Activated CD4-positive, alpha-beta T cell treated with anti-CD3 and anti-CD28 coated beads, Interleukin-2, amount 50 U/mL, for 24 hours (primary cell): ENCODE data around the gene CD14.
"Not testable (repeated sequence)": the region's sequence is repeated elsewhere in the genome, so short reads cannot be mapped to it uniquely, and the experiment has no call there.

Experiments used
- DNase-seq, 2 donors: peaks; one replicate each; pipeline ENCODE4 v3.0.0-alpha.2; 2020; ENCODE audit warnings: low read depth in 1 of 2, low spot score in 1 of 2

The CD14 gene

DNA sequence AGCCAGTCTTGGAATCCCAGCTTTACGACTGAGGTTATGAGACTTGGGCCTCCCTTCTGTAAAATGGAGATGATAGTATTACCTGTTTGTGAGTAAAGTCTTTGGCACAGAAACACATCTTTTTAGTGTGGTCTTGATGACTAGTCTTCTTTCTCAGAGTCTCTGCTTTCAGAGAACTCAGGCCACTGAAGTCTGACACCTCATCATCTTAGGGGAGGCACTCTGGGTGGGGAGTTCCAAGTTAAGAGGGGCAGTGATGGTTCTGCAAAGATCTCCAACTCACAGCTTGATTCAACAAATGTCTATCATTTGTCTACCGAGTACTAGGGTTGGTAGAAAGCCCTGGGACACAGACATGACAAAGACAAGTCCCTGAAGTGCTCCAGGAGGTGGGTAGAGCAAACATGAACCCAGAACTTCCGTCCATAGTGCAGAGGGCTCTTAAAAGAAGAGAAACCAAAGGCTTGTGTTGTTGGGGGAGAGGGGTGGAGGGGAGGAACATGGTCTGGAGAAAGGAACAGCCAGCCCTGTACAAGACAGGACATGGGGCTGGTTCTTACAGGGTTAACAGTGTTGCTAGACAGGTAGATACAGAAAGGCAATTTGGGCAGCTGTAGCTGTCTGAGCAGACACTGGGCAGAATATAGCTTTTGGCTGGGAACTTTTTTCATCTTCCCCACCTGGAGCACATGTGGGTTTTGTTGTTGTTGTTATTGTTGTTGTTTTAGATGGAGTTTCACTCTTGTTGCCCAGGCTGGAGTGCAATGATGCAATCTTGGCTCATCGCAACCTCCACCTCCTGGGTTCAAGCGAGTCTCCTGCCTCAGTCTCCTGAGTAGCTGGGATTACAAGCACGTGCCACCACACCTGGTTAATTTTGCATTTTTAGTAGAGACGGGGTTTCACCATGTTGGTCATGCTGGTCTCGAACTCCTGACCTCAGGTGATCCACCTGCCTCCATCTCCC is 2.6 kb upstream of the CD14 start:
- DNase-seq = no peak

GRCh38 chr5:140634103-140634502 is 1.1 kb upstream of the CD14 start:
- no peak for DNase-seq

- DNase-seq = no peak
Observed at GRCh38 chr5:140633501-140633900, 526 bp upstream of the CD14 start.

DNA sequence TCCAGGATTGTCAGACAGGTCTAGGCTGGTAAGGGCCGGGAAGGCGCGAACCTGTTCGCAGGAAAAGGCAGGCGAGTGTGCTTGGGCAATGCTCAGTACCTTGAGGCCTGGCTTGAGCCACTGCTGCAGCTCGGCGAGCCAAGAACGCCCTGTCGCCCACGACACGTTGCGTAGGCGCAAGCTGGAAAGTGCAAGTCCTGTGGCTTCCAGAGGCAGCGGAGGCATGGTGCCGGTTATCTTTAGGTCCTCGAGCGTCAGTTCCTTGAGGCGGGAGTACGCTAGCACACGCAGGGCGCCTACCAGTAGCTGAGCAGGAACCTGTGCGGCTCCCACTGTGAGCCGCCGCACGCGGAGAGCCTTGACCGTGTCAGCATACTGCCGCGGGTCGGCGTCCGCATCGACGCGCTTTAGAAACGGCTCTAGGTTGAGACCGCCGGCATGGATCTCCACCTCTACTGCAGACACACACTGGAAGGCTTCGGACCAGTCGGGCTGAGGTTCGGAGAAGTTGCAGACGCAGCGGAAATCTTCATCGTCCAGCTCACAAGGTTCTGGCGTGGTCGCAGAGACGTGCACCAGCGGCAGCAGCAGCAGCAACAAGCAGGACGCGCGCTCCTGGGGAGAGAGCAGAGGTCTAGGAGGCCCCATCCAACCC is 482 bp downstream of the CD14 start:
- peak; percentile 20 to 36 for DNase-seq

GRCh38 chr5:140631831-140632365 is 1.1 kb downstream of the CD14 start:
- no peak for DNase-seq

DNA sequence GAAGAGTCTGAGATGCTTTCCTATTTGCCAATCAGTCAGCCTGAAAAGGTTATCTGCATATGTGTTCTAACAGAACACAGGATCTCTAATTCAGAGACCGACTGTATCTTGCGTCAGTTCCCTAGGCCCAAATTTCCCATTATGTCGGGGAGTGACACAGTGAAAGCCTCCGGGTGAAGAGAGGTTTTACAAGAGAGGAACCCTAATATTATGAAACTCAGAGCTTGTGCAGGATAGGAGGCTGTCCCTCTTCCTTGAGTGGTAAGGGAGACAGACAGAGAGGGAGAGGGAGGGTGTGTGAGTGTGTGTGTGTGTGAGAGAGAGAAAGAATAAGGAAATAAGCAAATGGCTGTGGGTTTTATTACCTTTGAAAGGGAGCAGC is 1.9 kb downstream of the CD14 start:
- no peak for DNase-seq

DNA sequence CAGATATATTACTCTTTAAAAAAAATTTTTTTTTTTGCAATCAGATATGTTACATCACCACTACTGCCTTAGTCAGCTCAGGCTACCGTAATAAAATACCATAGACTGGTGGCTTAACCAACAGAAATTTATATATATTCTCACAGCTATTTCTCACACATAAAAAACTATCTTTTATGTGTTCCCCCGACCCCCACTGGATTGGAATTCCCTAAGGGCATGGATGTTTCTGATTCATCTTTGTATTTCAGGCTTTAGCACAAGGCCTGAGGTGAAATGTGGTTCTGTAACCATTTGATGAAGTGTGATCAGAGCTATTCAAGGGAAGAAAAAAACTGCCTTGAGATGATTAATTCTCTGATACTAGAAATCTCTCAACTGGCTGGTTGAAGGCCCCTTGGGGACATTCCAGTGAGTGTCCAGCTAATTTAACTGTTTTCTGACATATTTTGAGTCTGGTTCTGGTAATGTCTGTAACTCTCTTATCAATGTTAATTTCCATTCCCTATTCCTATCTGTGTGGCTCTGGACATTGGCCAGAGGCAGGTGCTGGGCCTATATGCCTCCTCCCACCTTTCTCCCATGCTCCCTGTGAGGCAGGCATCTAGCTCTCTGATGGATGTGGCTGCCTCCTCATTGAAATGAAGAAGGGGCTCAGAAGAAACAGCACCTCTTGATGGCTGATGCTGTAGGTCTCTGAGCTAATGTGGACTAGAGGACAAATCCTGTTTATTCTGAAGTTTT is 2.5 kb downstream of the CD14 start:
- DNase-seq = no peak

GRCh38 chr5:140628711-140629110 is 4.3 kb downstream of the CD14 start:
- no peak for DNase-seq

- DNase-seq = no peak
Observed at GRCh38 chr5:140627972-140628371, 5.0 kb downstream of the CD14 start.

DNA sequence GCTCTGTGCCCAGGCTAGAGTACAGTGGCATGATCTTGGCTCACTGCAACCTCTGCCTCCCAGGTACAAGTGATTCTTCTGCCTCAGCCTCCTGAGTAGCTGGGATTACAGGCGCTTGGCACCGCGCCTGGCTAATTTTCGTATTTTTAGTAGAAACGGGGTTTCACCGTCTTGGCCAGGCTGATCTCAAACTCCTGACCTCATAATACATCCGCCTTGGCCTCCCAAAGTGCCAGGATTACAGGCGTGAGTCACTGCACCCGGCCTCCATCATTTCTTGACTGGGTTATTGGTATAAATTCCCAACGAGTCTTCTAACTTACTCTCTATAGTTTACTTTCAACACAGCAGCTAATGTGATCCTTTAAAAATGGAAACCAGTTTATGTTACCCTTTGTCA is 8.1 kb downstream of the CD14 start:
- DNase-seq = not testable (repeated sequence)

DNA sequence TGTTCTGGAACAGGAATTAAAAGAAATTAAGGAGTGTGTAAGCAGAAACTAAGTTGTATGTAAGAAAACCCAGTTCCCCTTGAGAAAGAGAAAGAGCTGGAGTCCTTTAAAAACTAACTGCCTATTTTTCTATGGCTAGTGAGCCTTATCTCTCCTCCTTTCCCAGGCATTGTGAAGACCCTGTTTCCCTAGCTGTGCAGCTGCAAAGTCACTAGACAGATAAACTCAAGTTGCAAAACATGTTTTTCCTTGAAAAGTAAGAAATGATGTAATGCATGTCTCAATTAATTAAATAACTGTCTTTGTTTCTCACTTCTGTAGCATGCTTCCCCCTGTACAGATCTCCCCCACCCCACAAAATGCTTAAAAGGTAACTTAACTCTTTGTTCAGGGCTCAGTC is 9.9 kb downstream of the CD14 start:
- not testable (repeated sequence) for DNase-seq

DNA sequence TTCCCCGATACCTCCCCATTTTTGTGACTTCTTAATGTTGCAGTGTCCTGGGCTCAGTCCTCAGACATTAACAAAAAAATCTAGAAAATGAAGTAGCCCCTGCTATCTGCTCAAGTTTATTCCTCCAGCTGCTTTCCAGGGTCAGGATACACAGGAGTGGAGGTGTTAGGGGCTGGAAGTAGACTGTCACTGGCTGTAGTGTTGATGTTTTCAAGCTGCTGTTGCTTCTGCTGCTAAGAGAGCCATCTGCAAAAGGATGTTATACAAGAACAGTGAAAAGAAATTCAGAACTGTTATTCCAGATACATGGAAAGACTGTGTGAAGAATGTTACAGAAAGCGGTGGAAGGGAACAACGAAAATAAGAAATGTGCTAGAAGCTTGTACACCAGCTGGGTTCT is 10.7 kb downstream of the CD14 start:
- no peak for DNase-seq

- no peak for DNase-seq
Observed at GRCh38 chr5:140611020-140611521, 21.9 kb downstream of the CD14 start.

DNA sequence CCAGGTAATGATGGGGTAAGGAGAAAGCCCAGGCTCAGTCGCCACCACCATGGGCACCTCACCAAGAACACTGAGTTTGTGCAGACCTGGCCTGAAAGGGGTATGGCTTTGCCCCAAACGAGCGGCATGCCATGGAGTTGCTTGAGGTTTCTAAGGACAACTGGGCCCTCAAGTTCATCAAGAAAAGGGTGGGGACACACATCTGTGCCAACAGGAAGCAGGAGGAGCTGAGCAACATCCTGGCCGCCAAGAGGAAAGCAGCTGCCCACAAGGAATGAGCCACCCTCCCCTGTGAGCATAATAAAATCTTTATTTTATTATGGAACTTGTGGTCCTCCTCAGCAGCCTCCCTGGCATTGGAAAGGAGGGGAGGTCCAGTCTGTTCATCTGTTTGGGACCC is 23.8 kb downstream of the CD14 start:
- no peak for DNase-seq

DNA sequence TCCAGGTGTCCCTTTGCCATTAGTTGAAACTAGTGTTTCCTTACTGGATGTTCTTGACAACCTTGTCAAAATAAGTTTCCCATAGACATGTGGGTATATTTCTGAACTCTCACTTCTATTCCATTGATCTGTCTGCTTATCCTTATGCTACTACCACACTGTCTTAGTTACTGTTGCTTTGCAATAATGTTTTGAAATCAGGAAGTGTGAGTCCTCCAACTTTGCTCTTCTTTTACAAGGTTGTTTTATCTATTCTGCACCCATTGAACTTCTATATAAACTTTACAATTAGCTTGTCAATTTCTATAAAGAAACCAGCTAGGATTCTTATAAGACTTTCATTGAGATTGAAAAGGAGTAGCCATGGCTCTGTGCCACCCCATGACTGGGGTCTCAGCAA is 24.3 kb downstream of the CD14 start:
- DNase-seq = no peak

- DNase-seq = no peak
Observed at GRCh38 chr5:140607031-140607430, 25.9 kb downstream of the CD14 start.

GRCh38 chr5:140605879-140606278 is 27.1 kb downstream of the CD14 start:
- DNase-seq = no peak

- DNase-seq = no peak
Observed at GRCh38 chr5:140603734-140604133, 29.2 kb downstream of the CD14 start.

GRCh38 chr5:140603446-140603698 is 29.6 kb downstream of the CD14 start:
- DNase-seq = not testable (repeated sequence)

- DNase-seq = no peak
Observed at GRCh38 chr5:140602147-140602546, 30.8 kb downstream of the CD14 start.

GRCh38 chr5:140600096-140600495 is 32.9 kb downstream of the CD14 start:
- DNase-seq = no peak

DNA sequence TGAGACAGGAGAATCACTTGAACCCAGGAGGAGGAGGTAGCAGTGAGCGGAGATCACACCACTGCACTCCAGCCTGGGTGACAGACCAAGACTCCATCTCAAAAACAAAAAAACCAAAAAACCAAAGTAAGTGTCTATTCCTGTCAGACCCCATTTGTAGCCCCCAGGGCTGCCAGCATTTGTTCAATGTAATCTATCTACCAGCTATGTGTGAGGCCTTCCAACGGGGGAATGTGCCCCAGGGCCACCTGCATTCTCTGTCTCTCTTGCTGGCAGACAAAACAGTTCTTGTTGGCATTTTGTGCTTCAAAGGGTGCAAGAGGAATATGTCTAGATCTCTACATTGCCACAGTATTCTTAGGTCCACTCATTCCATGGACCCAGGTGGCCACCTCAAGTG is 34.1 kb downstream of the CD14 start:
- DNase-seq = no peak
